EH (cell line): ENCODE data around the gene CRB3.

Source experiments
- DNase-seq: peaks from one replicate; pipeline ENCODE4 v3.0.0-alpha.2; 2015; ENCODE audit warnings: low read depth

Gene CRB3

GRCh38 chr19:6433165-6433564, 30.9 kb upstream of the CRB3 start:
- DNase-seq, result no peak

DNA sequence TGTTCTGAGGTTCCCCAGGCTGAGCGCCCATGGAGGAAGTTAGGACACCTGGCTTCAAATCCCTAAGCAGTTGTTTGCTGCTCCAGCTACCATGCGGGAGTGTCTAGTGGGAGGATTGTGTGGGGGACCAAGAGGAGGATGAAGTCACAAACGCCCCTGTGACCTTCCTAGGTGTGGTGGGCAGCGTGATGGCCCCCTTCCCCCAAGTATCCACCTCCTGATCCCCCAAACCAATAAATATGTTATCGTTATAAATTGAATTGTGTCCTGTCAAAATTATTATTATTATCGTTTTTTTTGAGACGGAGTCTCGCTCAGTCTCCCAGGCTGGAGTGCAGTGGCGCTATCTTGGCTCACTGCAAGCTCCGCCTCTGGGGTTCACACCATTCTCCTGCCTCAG, 30.4 kb upstream of the CRB3 start, which contains the start of gene SLC25A41:
SLC25A41 (minus strand) TSS at position 101 of the 400 bp plus-strand sequence; CDS start at position 31, 70 bp downstream.
- no peak for DNase-seq

DNA sequence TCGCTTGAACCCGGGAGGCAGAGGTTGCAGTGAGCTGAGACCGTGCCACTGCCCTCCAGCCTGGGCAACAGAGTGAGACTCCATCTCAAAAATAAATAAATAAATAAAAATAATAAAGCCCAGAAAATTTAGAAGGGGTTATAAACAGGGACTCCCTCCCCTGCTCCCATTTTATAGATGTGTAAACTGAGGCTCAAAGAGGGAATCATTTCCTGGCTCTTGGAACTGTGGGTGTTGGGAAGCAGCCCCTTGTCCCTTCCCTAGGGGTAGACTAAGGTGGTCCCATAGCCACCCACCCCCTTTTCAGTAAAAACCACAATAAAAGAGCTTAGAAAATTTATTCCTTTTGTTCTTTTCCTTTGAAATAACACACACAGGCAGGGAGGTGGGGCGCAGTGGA, 24.3 kb upstream of the CRB3 start:
- no peak for DNase-seq

GRCh38 chr19:6440905-6441304, 23.2 kb upstream of the CRB3 start:
- no peak for DNase-seq

GRCh38 chr19:6442087-6442688, 21.9 kb upstream of the CRB3 start:
- no peak for DNase-seq

DNA sequence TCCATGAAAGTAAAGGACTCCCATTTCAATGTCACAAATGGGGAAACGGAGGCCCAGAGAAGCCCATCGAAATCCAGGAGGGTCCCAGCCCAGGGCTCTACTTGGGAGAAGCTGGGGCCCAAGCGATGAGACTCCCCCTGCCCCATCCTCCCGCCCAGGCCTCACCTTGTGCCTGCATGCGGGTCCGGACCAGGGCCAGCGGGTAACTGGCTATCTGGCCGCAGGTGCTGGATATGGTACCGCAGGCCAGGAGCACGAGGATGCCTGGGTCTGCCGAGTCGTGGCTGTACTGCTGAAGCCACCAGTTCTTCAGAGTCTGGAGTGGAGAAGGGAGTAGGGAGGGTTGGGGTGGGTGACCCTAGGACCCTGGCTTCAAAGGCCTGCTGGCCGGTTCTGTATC, 20.1 kb upstream of the CRB3 start:
- DNase-seq, result no peak

DNA sequence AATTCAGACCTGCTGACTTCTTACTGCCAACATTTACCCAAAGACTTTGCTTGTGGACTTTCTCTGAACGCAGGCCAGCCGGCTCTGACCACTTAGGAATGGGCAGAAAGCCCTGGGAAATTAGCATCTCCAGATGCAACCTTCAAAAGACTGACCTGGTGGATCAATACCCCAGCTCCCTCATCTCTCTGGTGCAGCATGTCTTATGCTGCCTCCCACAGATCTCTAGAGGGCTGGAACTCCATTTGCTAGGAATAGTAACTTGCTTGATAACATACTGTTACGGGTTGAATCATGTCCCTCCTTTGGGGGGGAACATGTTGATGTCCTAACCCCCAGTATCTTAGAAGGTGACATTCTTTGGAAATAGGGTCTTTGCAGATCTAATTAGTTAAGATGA, 17.6 kb upstream of the CRB3 start:
- no peak for DNase-seq

DNA sequence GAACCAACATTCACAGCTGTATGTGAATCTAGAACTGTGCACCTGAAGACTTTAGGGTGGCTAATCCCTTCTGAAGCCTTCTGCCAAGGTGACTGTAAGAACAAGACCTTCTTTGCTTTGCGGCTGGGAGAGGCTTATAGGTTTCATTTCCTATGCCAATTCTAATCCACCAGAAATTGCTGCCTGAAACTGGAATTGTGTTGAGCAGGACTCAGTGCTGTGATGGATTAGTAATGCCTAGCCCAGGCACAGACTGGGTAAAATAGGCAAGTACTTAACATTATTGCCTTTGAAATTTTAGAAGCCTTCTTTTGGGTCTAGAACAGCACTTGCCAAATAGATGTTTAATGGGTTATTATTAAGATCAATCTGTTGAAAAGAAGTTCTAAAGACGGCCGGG, 16.0 kb upstream of the CRB3 start:
- DNase-seq, result no peak

DNA sequence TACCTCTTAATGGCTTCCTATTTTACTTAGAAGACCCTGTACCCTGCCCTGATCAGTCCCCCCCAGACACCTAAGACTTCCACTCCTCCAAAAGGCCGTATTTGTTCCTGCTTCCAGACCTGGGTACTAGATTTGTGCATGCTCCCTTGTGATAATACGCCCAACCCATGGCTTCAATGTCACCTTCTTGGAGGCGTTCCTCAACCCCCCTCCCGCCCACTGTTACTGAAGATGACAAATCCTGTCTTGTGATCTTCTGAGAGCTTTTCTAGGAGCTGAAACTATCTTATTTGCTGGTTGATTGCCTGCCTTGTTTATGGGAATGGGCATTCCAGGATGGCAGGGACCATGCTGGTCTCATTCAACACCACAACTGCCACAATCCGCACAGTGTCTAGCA, 13.9 kb upstream of the CRB3 start:
- no peak for DNase-seq

GRCh38 chr19:6451583-6452222, 12.4 kb upstream of the CRB3 start:
- no peak for DNase-seq

- no peak for DNase-seq
Measured at GRCh38 chr19:6452223-6452614, 11.9 kb upstream of the CRB3 start.

DNA sequence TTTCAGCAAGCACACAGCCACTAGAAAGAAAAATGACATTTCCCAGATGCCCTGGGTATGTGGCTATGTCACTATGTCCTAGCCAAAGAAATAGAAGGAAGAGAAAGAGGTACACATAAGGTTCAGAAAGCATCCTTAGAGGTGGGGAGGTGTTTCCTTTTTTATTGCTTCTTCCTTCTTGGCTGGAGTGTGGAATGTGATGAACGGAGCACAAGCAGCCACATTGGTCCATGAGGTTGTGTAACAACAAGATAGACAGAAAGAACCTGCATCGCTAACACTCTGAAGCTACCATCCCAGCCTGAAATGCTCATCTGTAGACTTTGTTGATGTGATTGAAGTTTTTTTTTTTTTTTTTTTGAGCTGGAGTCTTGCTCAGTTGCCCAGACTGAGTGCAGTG, 11.2 kb upstream of the CRB3 start:
- no peak for DNase-seq

DNA sequence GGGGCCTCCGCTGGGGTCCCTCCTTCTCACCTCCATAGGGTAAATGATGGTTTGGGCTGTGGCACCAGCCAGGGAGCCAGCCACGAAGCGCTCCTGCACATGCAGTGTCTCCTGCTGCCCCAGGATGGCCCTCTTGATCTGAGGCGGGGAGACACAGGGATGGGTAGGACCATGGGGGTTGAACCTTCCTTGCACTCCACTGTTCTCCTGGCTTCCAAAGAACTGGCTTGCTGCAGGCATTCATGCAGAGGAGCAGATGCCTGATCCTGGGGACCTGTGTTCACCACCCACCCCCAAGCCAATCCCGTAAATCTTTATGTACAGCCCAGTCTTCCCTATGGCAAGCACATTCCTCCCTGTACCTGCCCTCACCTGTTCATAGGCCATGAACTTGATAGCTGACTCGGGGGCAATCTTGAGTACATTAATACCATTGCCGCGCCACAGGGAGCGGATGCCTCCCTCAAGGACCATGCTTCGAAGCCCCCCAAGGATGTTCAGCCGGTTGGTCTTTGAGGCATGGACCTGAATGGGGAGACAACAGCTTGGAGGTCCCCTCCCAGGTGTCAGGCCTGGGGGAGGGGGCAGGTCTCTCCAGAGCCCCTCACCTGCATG, 10.0 kb upstream of the CRB3 start:
- no peak for DNase-seq

GRCh38 chr19:6455924-6456323, 8.1 kb upstream of the CRB3 start:
- no peak for DNase-seq

DNA sequence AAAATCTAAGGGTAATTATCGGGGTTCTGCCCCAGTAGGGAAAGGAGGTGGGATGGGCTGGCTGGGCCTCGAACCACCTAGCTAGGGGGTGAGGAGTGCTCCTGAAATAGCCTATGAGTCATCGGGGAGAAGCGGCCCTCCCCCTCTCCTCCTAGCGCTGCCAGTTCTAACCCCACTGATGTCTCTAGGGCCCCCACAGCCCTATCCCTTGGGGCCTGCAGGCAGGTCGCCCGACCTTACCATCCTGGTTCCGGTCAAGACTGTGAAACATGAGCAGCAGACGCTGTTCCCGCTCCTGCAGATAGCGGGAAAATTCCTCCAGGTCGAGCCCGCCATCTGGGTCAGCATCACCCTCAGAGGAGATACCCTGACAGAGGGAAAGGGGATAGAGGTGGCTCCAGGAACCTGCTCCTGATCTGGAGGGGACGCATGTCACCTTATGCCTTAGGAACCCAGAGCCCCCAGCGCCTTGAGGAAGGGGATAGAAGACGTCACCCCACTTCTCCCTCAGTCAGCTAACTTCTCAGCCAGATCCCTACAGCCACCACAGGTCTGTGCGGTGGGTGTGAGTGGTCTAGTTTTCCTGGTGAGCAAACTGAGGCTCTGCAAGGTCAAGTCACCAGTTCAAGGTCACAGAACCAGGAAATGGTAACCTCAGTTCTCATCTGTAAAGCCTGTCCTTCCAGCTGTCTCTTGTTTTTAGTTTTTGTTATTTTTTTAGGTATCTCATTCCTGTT, 5.9 kb upstream of the CRB3 start:
- DNase-seq, result peak; percentile 23

GRCh38 chr19:6458695-6459261, 5.3 kb upstream of the CRB3 start:
- DNase-seq, result no peak

- peak; percentile 75 for DNase-seq
Measured at GRCh38 chr19:6459262-6460098, 4.6 kb upstream of the CRB3 start, which contains the start of gene SLC25A23. TSS of gene SLC25A23 (minus strand) at chr19:6459792. CDS start at chr19:6459628, 164 bp downstream.

DNA sequence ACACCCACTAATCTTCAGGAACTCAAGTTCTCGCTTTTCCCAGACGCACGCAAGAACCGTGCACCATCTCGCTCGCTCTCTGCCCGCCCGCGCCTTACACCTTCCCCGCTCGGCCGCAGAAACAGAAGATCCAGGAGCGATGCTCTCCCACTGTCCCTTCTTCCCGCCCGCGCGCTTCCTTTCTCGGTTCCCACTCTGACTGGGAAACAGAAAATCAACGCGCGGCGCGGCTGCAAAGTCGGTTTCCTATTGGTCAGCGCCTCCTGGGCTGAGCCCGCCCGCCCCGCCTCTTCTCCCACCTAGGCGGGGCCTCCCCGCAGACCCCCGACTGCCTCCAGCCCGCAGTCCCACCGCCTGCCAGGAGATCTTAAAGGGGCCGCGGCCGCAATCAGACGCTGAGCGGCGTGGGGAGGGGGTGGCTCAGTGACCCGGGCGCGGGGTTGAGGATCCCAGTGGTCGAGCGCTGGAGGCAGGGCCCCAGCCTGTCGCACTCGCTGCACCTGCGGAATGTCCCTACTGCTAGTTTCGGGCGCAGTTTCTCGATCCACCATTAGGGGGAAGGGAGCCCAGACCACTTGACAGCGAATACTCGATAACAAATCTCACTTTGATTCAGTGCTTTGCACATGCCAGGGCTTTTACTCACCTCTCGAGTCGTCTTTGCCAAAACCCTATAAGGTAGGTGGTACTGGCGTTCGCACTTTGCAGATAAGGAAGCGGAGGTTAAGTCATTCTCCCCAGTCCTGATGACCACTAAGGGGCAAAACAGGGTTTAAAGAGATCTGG, 3.8 kb upstream of the CRB3 start:
- peak; percentile 95 for DNase-seq

DNA sequence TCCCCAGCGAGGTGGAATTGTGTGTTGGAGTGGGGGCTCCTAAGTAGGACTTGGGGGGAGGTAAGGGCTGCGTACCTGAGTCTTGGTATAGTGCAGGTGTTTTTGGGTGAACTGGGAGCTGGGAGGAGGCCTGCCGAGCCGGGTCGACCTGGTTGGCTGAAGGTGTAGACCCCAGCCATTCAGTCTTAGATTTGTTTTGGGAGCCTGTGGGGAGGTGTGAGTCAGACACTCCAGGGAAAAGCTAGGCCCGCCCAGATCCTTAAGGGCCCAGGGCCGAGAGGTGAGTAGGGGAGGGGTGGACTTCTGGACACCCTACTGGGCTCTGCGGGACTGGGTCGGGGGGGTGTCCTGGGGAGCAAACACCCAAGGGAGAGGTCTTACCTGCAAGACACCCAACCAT, 935 bp downstream of the CRB3 start:
- no peak for DNase-seq

GRCh38 chr19:6465663-6466062, 1.6 kb downstream of the CRB3 start:
- DNase-seq, result no peak
